OCI-M1 (cell line): ENCODE measurements around the gene ARHGEF10L.
A peak's percentile ranks its signal among the peaks of the same experiment; 100 is the strongest.
"Not testable (repeated sequence)": the region's sequence is repeated elsewhere in the genome, so short reads cannot be mapped to it uniquely, and the experiment has no call there.

Source experiments
- DNase-seq: peaks from one replicate; lab custom pipeline; 2025; lab: John Stamatoyannopoulos, UW

Gene ARHGEF10L

GRCh38 chr1:17539477-17540254, at the start of gene ARHGEF10L:
Gene ARHGEF10L (plus strand): TSS chr1:17539698. CDS start chr1:17580596, 40,898 bp downstream.
- no peak for DNase-seq

GRCh38 chr1:17489768-17490417, 49.6 kb upstream of the ARHGEF10L start:
- not testable (repeated sequence) for DNase-seq

- DNase-seq, result not testable (repeated sequence)
These were observed 48.8 kb upstream of the ARHGEF10L start for GRCh38 chr1:17490667-17491066.

GRCh38 chr1:17494114-17494729, 45.3 kb upstream of the ARHGEF10L start:
- peak; percentile 70 for DNase-seq

- no peak for DNase-seq
These were observed 43.1 kb upstream of the ARHGEF10L start for GRCh38 chr1:17496419-17496818.

- DNase-seq, result no peak
These were observed 41.3 kb upstream of the ARHGEF10L start for GRCh38 chr1:17498214-17498613.

- DNase-seq, result peak; percentile 82
These were observed 37.1 kb upstream of the ARHGEF10L start for GRCh38 chr1:17502326-17502778.

- no peak for DNase-seq
These were observed 36.4 kb upstream of the ARHGEF10L start for GRCh38 chr1:17503146-17503545.

- DNase-seq, result not testable (repeated sequence)
These were observed 32.3 kb upstream of the ARHGEF10L start for GRCh38 chr1:17507200-17507599.

- DNase-seq, result no peak
These were observed 31.6 kb upstream of the ARHGEF10L start for GRCh38 chr1:17507915-17508314.

- DNase-seq, result no peak
These were observed 30.1 kb upstream of the ARHGEF10L start for GRCh38 chr1:17509363-17509762.

- no peak for DNase-seq
These were observed 29.4 kb upstream of the ARHGEF10L start for GRCh38 chr1:17510138-17510537.

- DNase-seq, result no peak
These were observed 28.3 kb upstream of the ARHGEF10L start for GRCh38 chr1:17511188-17511587.

- DNase-seq, result no peak
These were observed 26.4 kb upstream of the ARHGEF10L start for GRCh38 chr1:17513131-17513530.

GRCh38 chr1:17514776-17515175, 24.7 kb upstream of the ARHGEF10L start:
- DNase-seq, result no peak

GRCh38 chr1:17515902-17516301, 23.6 kb upstream of the ARHGEF10L start:
- no peak for DNase-seq

GRCh38 chr1:17516303-17517214, 22.9 kb upstream of the ARHGEF10L start:
- DNase-seq, result no peak

GRCh38 chr1:17520041-17520440, 19.5 kb upstream of the ARHGEF10L start:
- DNase-seq, result no peak

GRCh38 chr1:17520473-17521319, 18.8 kb upstream of the ARHGEF10L start:
- DNase-seq, result no peak

GRCh38 chr1:17521946-17522612, 17.4 kb upstream of the ARHGEF10L start:
- DNase-seq, result no peak
